Midbrain (tissue), 1 donor: ENCODE results near the gene CFAP46.

Source experiments
- DNase-seq: peaks from one replicate; lab custom pipeline; 2025; lab: John Stamatoyannopoulos, UW

The CFAP46 gene

DNA sequence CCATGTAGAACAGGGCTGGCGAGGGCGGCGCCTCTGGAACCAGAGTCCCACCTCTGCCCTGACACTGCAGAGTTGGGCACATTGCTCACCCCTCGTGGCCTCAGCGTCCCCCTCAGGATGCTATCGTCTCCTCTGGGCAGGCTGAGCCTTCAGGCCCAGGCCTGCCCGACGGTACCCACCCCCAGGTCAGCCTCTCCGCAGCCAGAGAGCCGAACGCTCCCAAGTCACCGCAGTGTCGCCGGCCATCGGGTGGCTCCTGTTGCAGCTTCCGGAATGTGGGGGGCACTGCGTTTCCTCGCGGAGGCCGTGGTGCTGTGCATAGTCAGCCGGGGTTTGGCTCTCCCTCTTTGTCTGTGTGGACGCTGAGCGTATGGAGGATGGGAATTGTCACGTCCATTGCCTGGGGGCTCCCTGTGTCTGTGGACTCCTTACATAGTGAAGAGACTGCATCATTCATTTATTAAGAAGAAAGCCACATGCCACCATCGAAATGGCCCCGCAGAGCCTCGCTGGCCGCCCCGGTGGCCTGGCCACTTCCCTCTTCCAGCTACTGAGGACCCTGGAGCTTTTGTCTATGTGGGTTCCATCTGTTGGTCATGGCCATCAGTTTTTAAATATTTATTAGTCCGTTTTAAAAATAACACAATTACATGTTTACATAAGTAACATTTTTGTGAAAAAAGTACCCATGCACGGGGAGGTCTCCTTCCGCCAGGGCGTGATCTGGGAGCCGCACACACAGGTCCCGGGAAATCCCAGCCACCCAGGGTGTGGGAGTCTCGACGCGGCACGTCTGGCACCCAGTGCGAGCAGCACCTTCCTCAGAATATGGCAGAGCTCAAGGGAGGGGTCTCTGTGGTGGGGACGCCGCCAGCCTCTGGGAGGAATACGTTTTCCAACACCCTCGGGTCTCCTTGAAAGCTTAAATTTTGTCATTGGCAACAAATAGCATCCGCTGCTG lies 172.0 kb downstream of the CFAP46 start:
- DNase-seq = no peak

DNA sequence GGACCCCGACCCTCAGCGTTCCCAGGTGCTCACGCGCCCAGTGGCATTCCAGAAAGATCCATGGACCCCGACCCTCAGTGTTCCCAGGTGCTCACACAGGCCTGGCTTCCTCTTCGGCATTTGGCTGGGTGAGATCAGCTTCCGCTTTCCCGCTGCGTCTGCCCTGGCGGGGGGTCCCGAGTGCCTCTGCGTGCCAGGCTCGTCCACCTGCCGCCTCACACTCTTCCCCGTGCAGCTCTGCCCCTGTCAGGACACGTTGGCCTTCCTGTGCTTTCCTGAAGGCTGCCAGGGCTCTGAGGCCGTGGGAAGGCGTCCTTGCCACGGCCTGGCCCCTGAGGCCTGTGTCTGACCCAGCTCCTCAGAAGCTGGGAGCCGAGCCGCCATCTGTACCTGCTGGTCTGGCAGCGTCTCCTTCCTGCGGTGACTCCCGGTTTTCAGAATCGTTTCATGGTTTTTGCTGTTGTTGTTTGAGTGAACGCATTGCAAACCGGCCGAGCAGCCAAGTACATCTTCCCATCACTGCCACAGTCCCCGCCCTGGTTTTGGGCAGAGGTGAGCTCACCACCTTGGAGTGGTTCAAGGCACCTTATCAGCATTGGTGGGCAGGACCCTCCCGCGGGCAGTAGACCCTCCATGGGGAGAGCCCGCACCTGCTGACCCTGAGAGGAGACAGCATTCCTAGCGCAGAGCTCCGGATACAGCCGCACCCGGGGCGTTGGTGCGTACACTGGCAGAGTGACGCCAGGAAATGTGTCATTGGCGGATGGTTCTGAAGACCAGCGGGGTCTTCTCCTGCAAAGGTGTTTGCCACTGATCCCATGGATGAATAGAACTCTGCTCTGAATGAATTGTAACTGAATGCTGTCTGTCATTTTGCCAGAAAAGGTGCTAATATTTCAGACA lies 173.8 kb downstream of the CFAP46 start:
- no peak for DNase-seq

DNA sequence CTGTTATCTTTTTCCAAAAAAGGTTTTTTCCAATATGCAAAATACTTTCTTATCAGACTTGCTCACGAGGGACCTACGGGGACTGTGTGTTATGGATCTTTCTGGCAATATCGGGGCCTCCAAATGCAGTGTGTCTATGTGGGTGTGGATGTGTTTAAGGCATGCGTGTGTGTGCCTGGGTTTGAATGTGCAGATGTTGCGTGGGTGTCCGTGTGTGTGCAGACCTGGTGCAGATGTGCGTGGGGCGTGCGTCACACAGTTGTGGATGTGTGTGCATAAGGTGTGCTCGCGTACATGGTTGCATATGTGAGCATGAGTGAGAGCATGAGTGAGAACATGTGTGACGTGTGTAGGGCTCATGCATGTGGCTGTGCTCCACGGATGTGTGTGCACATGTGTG lies 176.1 kb downstream of the CFAP46 start:
- no peak for DNase-seq

DNA sequence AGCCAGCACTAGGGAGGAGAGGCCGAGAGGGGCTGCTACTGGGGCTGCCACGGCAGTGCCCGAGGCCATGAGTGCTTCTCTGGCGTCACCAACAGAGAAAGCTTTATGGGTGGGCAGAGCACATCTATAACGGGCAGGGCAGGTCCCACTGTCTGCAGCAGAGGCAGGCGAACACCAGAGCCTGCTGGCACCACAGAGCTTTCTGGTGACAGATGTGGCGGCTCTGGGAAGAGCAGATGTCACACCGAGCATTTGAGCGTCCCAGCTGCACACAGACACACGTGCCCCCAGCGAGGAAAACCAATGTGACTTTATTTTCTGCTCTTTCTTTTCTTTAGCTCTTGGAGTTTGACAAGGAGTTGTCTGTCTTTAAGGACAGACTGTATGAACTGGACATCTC lies 176.9 kb downstream of the CFAP46 start:
- DNase-seq = peak; percentile 40

DNA sequence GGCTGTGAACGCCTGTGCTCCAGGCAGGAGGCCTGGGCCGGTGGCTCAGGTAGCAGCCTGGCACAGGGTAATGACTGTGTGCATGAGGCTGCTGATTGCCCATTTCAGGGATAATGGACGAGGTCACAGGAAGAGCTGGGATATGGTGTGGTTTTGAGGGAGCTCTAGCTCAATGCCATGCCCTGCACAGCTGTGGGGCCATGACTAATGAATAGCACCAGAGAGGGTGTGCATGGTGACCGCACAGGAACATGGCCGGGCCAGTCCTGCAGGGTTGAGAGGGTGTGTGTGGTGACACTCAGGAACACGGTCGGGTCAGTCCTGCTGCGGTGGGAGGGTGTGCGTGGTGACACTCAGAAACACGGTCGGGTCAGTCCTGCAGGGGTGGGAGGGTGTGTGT lies 178.3 kb downstream of the CFAP46 start:
- DNase-seq = no peak

DNA sequence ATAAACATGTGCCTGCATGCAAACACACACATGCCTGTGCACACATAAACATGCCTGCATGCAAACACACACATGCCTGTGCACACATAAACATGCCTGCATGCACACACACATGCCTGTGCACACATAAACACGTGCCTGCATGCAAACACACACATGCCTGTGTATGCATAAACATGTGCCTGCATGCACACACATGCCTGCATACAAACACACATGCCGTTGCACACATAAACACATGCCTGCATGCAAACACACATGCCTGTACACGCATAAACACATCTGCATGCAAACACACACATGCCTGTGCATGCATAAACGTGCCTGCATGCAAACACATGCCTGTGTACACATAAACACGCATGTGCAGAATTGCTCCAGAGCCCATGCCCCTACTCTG lies 178.8 kb downstream of the CFAP46 start:
- no peak for DNase-seq

DNA sequence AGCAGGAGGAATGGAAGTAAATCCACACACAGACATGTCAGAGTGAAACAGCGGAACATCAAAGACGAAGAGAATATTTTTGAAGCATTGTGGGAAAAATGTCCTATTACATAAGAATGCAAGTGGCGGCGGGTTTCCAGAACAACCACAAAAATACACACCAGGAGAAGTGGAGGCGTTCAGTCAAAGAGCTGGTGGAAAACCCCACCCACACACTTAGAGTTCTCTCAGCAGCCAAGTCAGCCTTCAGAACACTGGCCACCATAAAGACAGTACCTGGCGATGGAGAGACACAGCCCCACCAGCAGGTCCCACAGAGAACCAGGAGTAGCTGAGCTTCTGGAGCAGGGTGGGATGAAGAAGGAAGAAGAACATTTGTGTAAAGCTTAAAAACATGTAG lies 180.1 kb downstream of the CFAP46 start:
- DNase-seq = no peak

DNA sequence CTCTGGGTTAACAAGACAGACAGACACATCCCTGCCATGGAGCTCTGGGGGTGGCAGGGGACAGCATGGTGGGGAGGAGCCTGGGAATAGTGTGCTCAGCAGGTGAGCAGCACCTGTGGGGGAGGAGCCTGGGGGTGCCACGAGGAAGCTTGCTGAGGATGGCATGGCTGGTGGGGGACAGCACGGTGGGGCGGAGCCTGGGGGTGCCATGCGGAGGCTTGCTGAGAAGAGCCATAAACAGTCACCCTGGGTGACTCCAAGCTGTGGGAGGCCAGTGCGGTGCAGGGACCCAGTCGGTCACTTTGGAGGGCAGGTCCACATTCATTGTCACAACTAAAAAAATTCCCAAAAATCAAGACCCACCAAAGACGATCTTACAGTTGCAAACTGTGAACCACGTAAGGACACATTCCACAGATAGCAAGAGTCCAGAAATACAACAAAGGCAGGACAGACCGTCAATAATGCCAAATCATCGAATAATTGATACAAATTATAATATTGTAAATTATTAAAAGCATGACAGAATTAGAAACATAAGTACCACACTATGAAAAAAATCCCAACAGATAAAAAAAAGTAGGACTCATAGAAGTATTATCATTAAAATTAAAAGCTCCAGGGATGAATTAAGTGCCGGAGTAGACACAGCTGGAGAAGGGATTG lies 180.8 kb downstream of the CFAP46 start:
- DNase-seq = no peak

DNA sequence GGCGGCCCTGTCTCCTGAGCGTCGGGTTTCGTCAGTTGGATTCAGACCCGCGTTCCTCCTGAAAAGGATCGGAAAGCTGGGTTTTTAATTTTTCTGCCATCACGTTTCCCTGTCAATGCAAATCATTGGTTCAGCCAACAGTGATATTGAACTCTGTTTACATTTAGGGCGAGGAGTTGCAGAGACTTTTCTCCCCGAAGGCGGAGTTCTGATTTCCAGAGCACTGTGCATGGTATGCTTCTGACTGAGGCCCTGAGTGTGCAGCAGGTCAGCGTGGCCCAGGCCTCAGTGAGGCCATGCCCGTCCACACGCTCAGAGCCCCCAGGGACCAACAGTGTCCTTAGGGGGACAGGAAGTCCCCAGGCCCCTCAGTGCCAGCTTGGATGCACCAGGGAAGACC lies 183.5 kb downstream of the CFAP46 start:
- DNase-seq = no peak
